ENCODE measurements around the gene PSMA2.

DNA sequence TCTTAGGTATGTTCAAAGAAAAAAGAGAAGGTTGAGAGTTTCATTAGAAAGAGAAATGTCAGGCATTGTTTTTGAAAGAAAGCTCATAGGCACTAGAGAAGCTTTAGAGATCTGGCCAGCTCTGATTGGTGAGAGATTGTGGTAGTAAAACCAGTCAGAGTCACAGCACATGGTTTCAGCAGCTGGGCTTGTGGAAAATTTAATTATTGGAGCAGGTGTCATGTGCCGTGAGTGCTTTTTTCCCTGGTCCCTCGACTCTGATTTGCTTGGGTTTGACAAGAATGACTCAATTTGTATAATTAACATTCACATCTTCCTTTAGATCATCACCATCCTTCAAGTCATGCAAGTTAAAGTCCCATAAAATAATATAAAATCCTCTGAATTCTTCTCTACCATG lies 35.4 kb upstream of the PSMA2 start:
- TF ChIP-seq CTCF (IDR thresholded peaks at IDR 0.05 in 4 of 5, conservative IDR thresholded peaks at IDR 0.05 in 1 of 5) (no peak), POLR2A (IDR thresholded peaks at IDR 0.05) (no peak)

Data from gastrocnemius medialis (tissue), 4 donors.